Measurements from ENCODE around the gene PRKN. TPM values are rescaled to one million over a fixed set of nuclear protein-coding genes. Genes with fewer than 3 reads are reported as not detected.

PRKN gene
- total and polyA plus RNA-seq, 2 donors (not counting 3 experiments of a cell fraction or from before 2014, with no cell fraction given): 0.06 TPM; not detected in 1

DNA sequence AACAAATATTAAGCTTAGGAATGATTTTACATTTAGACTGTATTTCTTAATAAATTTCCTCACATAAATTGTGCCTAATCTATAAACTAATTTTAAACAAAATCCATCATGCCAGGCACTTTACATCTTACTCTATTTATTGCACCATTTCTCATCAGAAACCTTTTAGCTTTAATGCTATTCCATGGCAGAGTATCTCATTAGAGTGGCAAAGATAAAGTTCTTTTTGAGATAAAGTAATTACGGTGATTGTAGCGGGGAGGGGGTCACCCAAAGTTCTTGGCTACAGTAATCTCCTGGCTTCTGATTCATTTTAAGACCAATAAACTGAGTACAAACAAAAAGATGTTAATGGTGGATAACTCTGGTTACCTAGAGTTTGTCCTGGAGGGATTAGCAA, 532.1 kb downstream of the PRKN start:
- no peak overlapping the region for H3K27ac ChIP-seq (ENCODE audit: insufficient read depth, low read depth, low read length)
- dilution Hi-C loops (cut with MboI; ENCODE audit: extremely low pct_ligation_motif_present, low sequenced_read_pairs) (no loop called here), intact Hi-C loops (cut with micrococcal nuclease) (no loop called here)
- H3K4me3 ChIP-seq (replicated peaks in 1 of 3; ENCODE audit: insufficient read depth in 1 of 3, low read depth in 1 of 3, low read length in 3 of 3): no peak overlapping the region
- no peaks in the 10 kb centered on the region for H3K9me3 ChIP-seq (replicated peaks; ENCODE audit: control insufficient read depth, insufficient read depth, low read length)
- H3K79me2 ChIP-seq (ENCODE audit: control insufficient read depth, insufficient read depth, low read length): no peaks in the 10 kb centered on the region
- TF ChIP-seq, protein P1, sequence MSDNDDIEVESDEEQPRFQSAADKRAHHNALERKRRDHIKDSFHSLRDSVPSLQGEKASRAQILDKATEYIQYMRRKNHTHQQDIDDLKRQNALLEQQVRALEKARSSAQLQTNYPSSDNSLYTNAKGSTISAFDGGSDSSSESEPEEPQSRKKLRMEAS (IDR thresholded peaks at IDR 0.05; ENCODE audit: insufficient read depth, insufficient read length): no peak
- TF ChIP-seq, protein P2, sequence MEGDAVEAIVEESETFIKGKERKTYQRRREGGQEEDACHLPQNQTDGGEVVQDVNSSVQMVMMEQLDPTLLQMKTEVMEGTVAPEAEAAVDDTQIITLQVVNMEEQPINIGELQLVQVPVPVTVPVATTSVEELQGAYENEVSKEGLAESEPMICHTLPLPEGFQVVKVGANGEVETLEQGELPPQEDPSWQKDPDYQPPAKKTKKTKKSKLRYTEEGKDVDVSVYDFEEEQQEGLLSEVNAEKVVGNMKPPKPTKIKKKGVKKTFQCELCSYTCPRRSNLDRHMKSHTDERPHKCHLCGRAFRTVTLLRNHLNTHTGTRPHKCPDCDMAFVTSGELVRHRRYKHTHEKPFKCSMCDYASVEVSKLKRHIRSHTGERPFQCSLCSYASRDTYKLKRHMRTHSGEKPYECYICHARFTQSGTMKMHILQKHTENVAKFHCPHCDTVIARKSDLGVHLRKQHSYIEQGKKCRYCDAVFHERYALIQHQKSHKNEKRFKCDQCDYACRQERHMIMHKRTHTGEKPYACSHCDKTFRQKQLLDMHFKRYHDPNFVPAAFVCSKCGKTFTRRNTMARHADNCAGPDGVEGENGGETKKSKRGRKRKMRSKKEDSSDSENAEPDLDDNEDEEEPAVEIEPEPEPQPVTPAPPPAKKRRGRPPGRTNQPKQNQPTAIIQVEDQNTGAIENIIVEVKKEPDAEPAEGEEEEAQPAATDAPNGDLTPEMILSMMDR (IDR thresholded peaks at IDR 0.05; ENCODE audit: extremely low read depth in 1 of 2, insufficient read depth in 1 of 2, low read depth in 1 of 2, low read length in 2 of 2): no peak
- TF ChIP-seq JUN (IDR thresholded peaks at IDR 0.05; ENCODE audit: borderline replicate concordance, insufficient read depth, insufficient read length, low read depth) (no peak), GATA2 (IDR thresholded peaks at IDR 0.05; ENCODE audit: insufficient read depth, insufficient read length, low read depth, low read length) (no peak), POLR2A (IDR thresholded peaks at IDR 0.05; ENCODE audit: low read depth, low read length) (no peak), MYC (IDR thresholded peaks at IDR 0.05; ENCODE audit: low read depth, low read length) (no peak), EZH2 (IDR thresholded peaks at IDR 0.05; ENCODE audit: borderline replicate concordance, low read depth, low read length, severe bottlenecking) (no peak), FOS (IDR thresholded peaks at IDR 0.05; ENCODE audit: borderline replicate concordance, insufficient read depth, low read length) (no peak), POLR2AphosphoS5 (IDR thresholded peaks at IDR 0.05; ENCODE audit: insufficient read depth, low read depth, low read length) (no peak)
- H2AFZ ChIP-seq (ENCODE audit: low read depth, low read length): no peak overlapping the region
- no peak overlapping the region for H3K4me2 ChIP-seq (ENCODE audit: insufficient read depth, low read length)
- no peak for DNase-seq (ENCODE audit: low read depth, low spot score)
- H3K27me3 ChIP-seq (ENCODE audit: control insufficient read depth in 2 of 2, insufficient read depth in 2 of 2, low read length in 2 of 2): peaks cover 0 to 3% of the 10 kb centered on the region in 2 experiments
- no peaks in the 10 kb centered on the region for H3K36me3 ChIP-seq (ENCODE audit: control insufficient read depth in 2 of 2, extremely low read depth in 1 of 2, insufficient read depth in 2 of 2, low read length in 2 of 2)
- H3K9ac ChIP-seq (replicated peaks; ENCODE audit: extremely low read depth, insufficient read depth, low read length): no peak overlapping the region
- ChIA-PET CTCF (no interaction called here), POLR2A (no interaction called here)
- H3K9me1 ChIP-seq (replicated peaks; ENCODE audit: control insufficient read depth, extremely low read depth, insufficient read depth, low read length): no peaks in the 10 kb centered on the region
- no peaks in the 10 kb centered on the region for H3K4me1 ChIP-seq (ENCODE audit: control insufficient read depth, extremely low read depth, insufficient read depth, low read length)
- no peaks in the 10 kb centered on the region for H4K20me1 ChIP-seq (replicated peaks; ENCODE audit: control insufficient read depth, extremely low read depth, insufficient read depth, low read length)
- FAIRE-seq: no peak
- BruUV-seq (replicated peaks): no TSS peak

Measured in endothelial cell of umbilical vein (primary cell).